HCT116 (cell line): ENCODE results near the gene IGDCC3.

ENCODE experiments used
- CBX3 ChIP-seq: IDR thresholded peaks from 2 replicates; pipeline ENCODE4 v1.6.1; 2012; ENCODE audit warnings: low read depth
- CTCF ChIP-seq, 3 experiments: fragments of 200-600 bp in 1 of 3; sonication (generic) in 1 of 3; IDR thresholded peaks in 2 of 3; conservative IDR thresholded peaks in 1 of 3; 2 replicates each; pipeline ENCODE4 v1.5.1; 2012 to 2017; ENCODE audit warnings: low read depth in 2 of 3, low read length in 2 of 3, antibody characterized with exemption in 1 of 3, borderline replicate concordance in 1 of 3, control low read depth in 1 of 3, mild to moderate bottlenecking in 1 of 3, mixed read lengths in 1 of 3, mixed run types in 1 of 3, moderate library complexity in 1 of 3; ENCODE audit not compliant: insufficient read depth in 1 of 3
- EZH2 ChIP-seq: fragments of 200-600 bp; sonication (generic); IDR thresholded peaks from 2 replicates; pipeline ENCODE4 v1.6.1; 2017; ENCODE audit warnings: antibody characterized with exemption, mixed run types
- EZH2phosphoT487 ChIP-seq: fragments of 200-600 bp; IDR thresholded peaks from 2 replicates; pipeline ENCODE4 v1.6.1; 2018; ENCODE audit warnings: antibody characterized with exemption, borderline replicate concordance
- MAX ChIP-seq: IDR thresholded peaks from 2 replicates; pipeline ENCODE4 v1.6.1; 2012
- POLR2A ChIP-seq: IDR thresholded peaks from 2 replicates; pipeline ENCODE4 v1.7.0; 2011; ENCODE audit warnings: borderline replicate concordance; ENCODE audit not compliant: insufficient read depth, insufficient read length; ENCODE audit errors: extremely low read depth
- POLR2AphosphoS5 ChIP-seq: IDR thresholded peaks from 2 replicates; pipeline ENCODE4 v1.6.1; 2011; ENCODE audit warnings: mild to moderate bottlenecking, low read depth, low read length, moderate library complexity
- RAD21 ChIP-seq: IDR thresholded peaks from 2 replicates; pipeline ENCODE4 v1.6.1; 2012; ENCODE audit warnings: low read depth, mild to moderate bottlenecking
- REST ChIP-seq: IDR thresholded peaks from 2 replicates; pipeline ENCODE4 v1.6.1; 2012; ENCODE audit warnings: low read depth
- SIN3A ChIP-seq: IDR thresholded peaks from 2 replicates; pipeline ENCODE4 v1.6.1; 2012; ENCODE audit warnings: low read depth
- SP1 ChIP-seq: IDR thresholded peaks from 2 replicates; pipeline ENCODE4 v1.6.1; 2012; ENCODE audit warnings: low read depth
- YY1 ChIP-seq: IDR thresholded peaks from 2 replicates; pipeline ENCODE4 v1.6.1; 2011; ENCODE audit warnings: low read length, low read depth, moderate library complexity, mild to moderate bottlenecking; ENCODE audit not compliant: insufficient replicate concordance; ENCODE audit errors: extremely low read depth
- ZNF274 ChIP-seq: fragments of 200-500 bp; sonication (Bioruptor generic); IDR thresholded peaks from 2 replicates; pipeline ENCODE4 v1.6.1; 2014; ENCODE audit warnings: mild to moderate bottlenecking, low read depth, low read length, inconsistent platforms

GRCh38 chr15:65423150-65423975 is 45.6 kb upstream of the IGDCC3 start:
- TF ChIP-seq CTCF (IDR thresholded peaks at IDR 0.05 in 2 of 3, conservative IDR thresholded peaks at IDR 0.05 in 1 of 3; ENCODE audit: borderline replicate concordance in 1 of 3, insufficient read depth in 1 of 3, low read depth in 2 of 3, low read length in 2 of 3) (no peak), REST (no peak), POLR2AphosphoS5 (no peak), EZH2phosphoT487 (no peak), CBX3 (no peak), SIN3A (no peak), POLR2A (peak; percentile 27), EZH2 (no peak), YY1 (no peak), MAX (no peak), ZNF274 (no peak), RAD21 (no peak), SP1 (no peak)
